Glutamatergic neuron (in vitro differentiated cells): ENCODE measurements around the gene ZNF277. TPM values are rescaled to one million over a fixed set of nuclear protein-coding genes. Genes with fewer than 3 reads are reported as not detected.

Source experiments
- DNase-seq: peaks from one replicate; pipeline ENCODE4 v3.0.0; 2022
- H3K27ac Mint-ChIP-seq: one replicate; pipeline ENCODE4 v1.8.0; 2020; ENCODE audit warnings: mild to moderate bottlenecking, mixed read lengths, inconsistent platforms; ENCODE audit not compliant: unreplicated experiment
- H3K27me3 Mint-ChIP-seq: one replicate; pipeline ENCODE4 v1.8.0; 2020; ENCODE audit warnings: mild to moderate bottlenecking, moderate library complexity, mixed read lengths, inconsistent platforms; ENCODE audit not compliant: unreplicated experiment
- H3K36me3 Mint-ChIP-seq: one replicate; pipeline ENCODE4 v1.8.0; 2020; ENCODE audit warnings: mild to moderate bottlenecking, mixed read lengths, inconsistent platforms; ENCODE audit not compliant: unreplicated experiment
- H3K4me1 Mint-ChIP-seq: one replicate; pipeline ENCODE4 v1.8.0; 2020; ENCODE audit warnings: mild to moderate bottlenecking, low read depth, mixed read lengths, inconsistent platforms; ENCODE audit not compliant: unreplicated experiment
- H3K4me3 Mint-ChIP-seq: one replicate; pipeline ENCODE4 v1.8.0; 2020; ENCODE audit warnings: mild to moderate bottlenecking, mixed read lengths, inconsistent platforms; ENCODE audit not compliant: unreplicated experiment
- H3K9me3 Mint-ChIP-seq: one replicate; pipeline ENCODE4 v1.8.0; 2020; ENCODE audit warnings: mild to moderate bottlenecking, moderate library complexity, mixed read lengths, inconsistent platforms; ENCODE audit not compliant: unreplicated experiment
- total RNA-seq: library from RNA; stranded (reverse); fragmentation: NEBNext Ultra II Directional; extraction: Animal tissue kit (Norgen Biotek cat#: 25700); gene quantifications from one replicate; pipeline ENCODE4 v1.2.1, GENCODE V29; 2021; ENCODE audit not compliant: unreplicated experiment
- TF ChIP-seq, protein P1 (sequence below): fragments of 200-600 bp; sonication (generic); IDR thresholded peaks from one replicate; pipeline ENCODE4 v1.5.0; 2021; ENCODE audit not compliant: partially characterized antibody, unreplicated experiment

ZNF277 gene
- total RNA-seq, 1 donor from 2014 or later = 27.0 TPM

DNA sequence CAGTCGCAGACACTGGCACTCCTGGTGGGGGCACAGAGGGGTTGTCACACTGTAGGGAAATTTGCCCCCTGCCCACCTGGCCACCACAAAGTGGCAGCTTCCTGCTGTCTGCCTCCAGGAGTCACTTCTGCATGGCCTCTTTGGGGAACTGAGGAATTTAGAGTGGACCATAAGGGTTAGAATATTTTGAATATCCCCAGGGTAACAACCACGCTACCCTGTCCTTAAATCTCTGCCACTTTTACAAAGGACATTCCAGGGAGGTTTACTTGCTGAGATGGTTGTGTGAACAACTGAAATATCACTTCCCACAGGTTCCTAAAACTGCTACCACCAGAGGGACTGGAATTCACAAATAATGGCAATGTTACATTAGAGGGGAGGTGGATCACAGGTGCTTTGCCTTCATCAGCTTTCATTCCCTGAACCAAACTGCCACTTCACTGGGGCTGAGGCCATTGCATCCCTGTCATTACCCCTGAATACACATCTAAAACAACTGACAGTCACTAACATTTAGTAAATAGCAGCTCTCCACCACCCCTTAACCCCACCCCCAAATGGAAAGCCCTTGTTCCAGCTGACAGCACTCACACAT lies 155.7 kb downstream of the ZNF277 start:
- H3K4me1 Mint-ChIP-seq = peaks cover 32% of the 10 kb centered on the region

DNA sequence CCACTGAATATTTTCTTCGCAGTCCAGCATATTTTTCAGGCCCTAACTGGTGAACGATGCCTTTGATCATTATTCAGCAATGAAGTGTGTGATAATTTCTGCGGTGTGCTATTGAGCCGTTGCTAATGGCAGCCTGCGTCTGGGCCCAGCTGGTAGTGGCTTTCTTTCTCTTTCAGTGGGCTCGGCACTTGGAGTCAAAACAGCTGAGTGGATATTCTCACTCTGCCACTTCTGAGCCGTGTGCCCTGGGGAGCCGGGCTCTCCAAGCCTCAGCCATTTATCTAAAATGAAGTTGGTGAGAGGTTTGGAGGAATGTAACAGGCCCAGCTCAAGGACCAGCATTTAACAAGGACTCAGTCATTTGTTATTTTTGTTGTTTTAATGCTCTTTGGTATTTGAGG lies 156.2 kb downstream of the ZNF277 start:
- peaks cover 5% of the 10 kb centered on the region for H3K36me3 Mint-ChIP-seq
- H3K27ac Mint-ChIP-seq = peak overlapping the region; percentile 66
- peak overlapping the region; percentile 59 for H3K4me3 Mint-ChIP-seq
- H3K27me3 Mint-ChIP-seq = no peaks in the 10 kb centered on the region
- TF ChIP-seq, protein P1, sequence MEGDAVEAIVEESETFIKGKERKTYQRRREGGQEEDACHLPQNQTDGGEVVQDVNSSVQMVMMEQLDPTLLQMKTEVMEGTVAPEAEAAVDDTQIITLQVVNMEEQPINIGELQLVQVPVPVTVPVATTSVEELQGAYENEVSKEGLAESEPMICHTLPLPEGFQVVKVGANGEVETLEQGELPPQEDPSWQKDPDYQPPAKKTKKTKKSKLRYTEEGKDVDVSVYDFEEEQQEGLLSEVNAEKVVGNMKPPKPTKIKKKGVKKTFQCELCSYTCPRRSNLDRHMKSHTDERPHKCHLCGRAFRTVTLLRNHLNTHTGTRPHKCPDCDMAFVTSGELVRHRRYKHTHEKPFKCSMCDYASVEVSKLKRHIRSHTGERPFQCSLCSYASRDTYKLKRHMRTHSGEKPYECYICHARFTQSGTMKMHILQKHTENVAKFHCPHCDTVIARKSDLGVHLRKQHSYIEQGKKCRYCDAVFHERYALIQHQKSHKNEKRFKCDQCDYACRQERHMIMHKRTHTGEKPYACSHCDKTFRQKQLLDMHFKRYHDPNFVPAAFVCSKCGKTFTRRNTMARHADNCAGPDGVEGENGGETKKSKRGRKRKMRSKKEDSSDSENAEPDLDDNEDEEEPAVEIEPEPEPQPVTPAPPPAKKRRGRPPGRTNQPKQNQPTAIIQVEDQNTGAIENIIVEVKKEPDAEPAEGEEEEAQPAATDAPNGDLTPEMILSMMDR = no peak
- H3K4me1 Mint-ChIP-seq = peaks cover 32% of the 10 kb centered on the region
- peak; percentile 71 for DNase-seq
- peaks cover 5% of the 10 kb centered on the region for H3K9me3 Mint-ChIP-seq

More for the DNA sequence above, 155.7 kb downstream of the ZNF277 start:
- H3K4me3 Mint-ChIP-seq = no peak overlapping the region
- H3K36me3 Mint-ChIP-seq = peaks cover 5% of the 10 kb centered on the region
- peak overlapping the region; percentile 66 for H3K27ac Mint-ChIP-seq
- no peaks in the 10 kb centered on the region for H3K27me3 Mint-ChIP-seq
- TF ChIP-seq, protein P1 = no peak
- peaks cover 5% of the 10 kb centered on the region for H3K9me3 Mint-ChIP-seq
- DNase-seq = no peak

DNA sequence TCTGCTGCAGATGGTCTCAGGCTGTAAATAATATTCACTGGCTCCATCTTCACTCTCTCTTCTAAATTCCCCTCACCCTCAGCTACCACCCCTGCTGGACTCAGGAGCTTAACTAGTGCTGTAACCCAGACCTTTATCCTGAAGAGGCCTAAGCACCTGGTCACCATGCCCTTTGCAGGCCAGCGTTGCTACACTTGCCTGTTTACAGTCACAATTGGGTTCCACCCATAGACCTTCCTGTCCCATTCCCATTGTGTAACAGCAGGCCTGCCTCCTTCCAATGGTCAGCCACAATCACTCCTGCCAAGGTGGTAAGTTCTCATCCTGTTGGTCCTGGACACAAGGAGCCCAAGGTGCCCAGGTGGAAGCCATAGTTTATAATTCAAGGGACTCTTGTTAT lies 157.9 kb downstream of the ZNF277 start:
- Mint-ChIP-seq H3K27me3 (no peaks in the 10 kb centered on the region), H3K27ac (no peak overlapping the region), H3K4me3 (no peak overlapping the region), H3K4me1 (peaks cover 32% of the 10 kb centered on the region), H3K9me3 (peaks cover 5% of the 10 kb centered on the region), H3K36me3 (peaks cover 5% of the 10 kb centered on the region)
- TF ChIP-seq, protein P1 = no peak
- DNase-seq = no peak

DNA sequence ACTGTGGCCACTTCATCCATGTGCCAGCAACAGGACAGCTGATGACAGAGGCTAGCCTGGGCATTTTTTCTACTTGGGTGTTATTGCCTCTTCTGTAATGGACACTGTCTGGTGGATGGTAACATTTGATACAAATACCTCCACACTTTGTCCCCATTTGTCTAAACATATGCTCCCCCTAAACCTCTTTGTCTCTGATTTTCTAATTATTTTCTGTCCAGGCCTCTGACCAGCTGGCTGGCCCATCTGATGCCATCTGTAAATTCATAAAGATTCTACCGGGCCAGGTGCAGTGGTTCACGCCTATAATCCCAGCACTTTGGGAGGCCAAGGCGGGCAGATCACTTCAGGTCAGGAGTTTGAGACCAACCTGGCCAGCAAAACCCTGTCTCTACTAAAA lies 159.1 kb downstream of the ZNF277 start:
- Mint-ChIP-seq H3K27me3 (no peaks in the 10 kb centered on the region), H3K4me3 (no peak overlapping the region), H3K4me1 (peaks cover 32% of the 10 kb centered on the region), H3K27ac (no peak overlapping the region), H3K36me3 (peaks cover 5% of the 10 kb centered on the region), H3K9me3 (peaks cover 5% of the 10 kb centered on the region)
- TF ChIP-seq, protein P1 = no peak
- DNase-seq = no peak

DNA sequence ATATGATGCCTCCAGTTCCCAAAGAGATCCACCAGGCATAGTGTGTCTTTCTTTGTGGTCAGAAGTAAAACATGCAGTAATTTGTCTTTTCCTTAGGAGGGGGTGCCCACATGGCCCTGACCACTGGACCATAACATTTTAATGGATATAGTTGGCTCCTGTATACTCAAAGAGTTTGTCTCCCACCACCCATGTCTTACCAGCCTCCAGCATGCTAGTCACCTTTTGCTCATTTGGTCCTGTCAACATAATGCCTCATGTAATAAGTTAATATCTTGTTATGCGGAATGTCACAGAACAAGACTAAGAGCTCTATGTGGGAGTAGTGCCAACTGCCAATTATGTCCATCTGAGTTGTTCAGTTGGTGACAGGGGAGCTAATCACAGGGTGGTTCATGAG lies 160.4 kb downstream of the ZNF277 start:
- no peak for DNase-seq
- Mint-ChIP-seq H3K27me3 (no peaks in the 10 kb centered on the region), H3K4me1 (peaks cover 25% of the 10 kb centered on the region), H3K4me3 (no peak overlapping the region), H3K9me3 (peaks cover 5% of the 10 kb centered on the region), H3K27ac (no peak overlapping the region), H3K36me3 (peaks cover 5% of the 10 kb centered on the region)
- TF ChIP-seq, protein P1 = no peak
